ENCODE measurements around the gene ALKBH5. TPM values are rescaled to one million over a fixed set of nuclear protein-coding genes. Genes with fewer than 3 reads are reported as not detected.

Gene ALKBH5
- total and polyA plus RNA-seq, 2 experiments from 2014 or later = 32.2 to 117 TPM

DNA sequence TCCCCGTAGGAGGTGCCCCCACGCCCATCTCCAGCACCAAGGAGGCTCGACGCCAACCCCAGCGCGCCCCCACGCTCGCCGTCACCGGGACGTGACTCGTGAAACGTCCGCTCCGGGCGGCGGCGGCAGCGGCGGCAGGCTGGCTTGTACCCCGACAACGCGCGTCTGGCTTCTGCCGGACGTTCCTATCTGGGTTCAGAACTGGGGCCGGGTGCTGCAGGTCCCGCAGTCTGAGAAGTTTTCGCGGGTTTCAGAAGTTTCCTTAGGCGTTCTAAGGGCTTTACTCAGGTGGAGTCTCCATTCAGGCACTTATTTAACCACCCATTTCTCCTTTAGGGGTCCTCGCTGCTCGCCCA lies 672 bp upstream of the ALKBH5 start (continued):
- TF ChIP-seq, protein P1, sequence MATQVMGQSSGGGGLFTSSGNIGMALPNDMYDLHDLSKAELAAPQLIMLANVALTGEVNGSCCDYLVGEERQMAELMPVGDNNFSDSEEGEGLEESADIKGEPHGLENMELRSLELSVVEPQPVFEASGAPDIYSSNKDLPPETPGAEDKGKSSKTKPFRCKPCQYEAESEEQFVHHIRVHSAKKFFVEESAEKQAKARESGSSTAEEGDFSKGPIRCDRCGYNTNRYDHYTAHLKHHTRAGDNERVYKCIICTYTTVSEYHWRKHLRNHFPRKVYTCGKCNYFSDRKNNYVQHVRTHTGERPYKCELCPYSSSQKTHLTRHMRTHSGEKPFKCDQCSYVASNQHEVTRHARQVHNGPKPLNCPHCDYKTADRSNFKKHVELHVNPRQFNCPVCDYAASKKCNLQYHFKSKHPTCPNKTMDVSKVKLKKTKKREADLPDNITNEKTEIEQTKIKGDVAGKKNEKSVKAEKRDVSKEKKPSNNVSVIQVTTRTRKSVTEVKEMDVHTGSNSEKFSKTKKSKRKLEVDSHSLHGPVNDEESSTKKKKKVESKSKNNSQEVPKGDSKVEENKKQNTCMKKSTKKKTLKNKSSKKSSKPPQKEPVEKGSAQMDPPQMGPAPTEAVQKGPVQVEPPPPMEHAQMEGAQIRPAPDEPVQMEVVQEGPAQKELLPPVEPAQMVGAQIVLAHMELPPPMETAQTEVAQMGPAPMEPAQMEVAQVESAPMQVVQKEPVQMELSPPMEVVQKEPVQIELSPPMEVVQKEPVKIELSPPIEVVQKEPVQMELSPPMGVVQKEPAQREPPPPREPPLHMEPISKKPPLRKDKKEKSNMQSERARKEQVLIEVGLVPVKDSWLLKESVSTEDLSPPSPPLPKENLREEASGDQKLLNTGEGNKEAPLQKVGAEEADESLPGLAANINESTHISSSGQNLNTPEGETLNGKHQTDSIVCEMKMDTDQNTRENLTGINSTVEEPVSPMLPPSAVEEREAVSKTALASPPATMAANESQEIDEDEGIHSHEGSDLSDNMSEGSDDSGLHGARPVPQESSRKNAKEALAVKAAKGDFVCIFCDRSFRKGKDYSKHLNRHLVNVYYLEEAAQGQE (IDR thresholded peaks at IDR 0.05; ENCODE audit: unreplicated experiment) = no peak
- TF ChIP-seq NANOG (IDR thresholded peaks at IDR 0.05; ENCODE audit: borderline replicate concordance) = no peak
- no peak for TF ChIP-seq ZNF331 (CRISPR knock-in tag; IDR thresholded peaks at IDR 0.05; ENCODE audit: low read depth)
- TF ChIP-seq JUNB (IDR thresholded peaks at IDR 0.05; ENCODE audit: unreplicated experiment) = no peak

GRCh38 chr17:18184143-18185031 lies 759 bp downstream of the ALKBH5 start:
- peaks cover 47% of the 10 kb centered on the region for H4K20me1 ChIP-seq (replicated peaks; ENCODE audit: insufficient read depth)
- H2AFZ ChIP-seq = peak overlapping the region; percentile 14; the same call in 1 of the 2 replicates
- peak overlapping the region; percentile 100 for H3K4me2 ChIP-seq
- H3K4me3 Mint-ChIP-seq = peak overlapping the region; percentile 94
- no peaks in the 10 kb centered on the region for H3K9me2 ChIP-seq (ENCODE audit: insufficient read depth)
- H3K27me3 Mint-ChIP-seq (ENCODE audit: insufficient read depth, low read depth, poor library complexity) = peaks cover 12% of the 10 kb centered on the region
- H3K27ac Mint-ChIP-seq = peak overlapping the region; percentile 70; the same call in 1 of the 2 replicates
- DNase-seq (ENCODE audit: low spot score) (peak; percentile 70), ATAC-seq (peak; percentile 10)
- H3K4me3 ChIP-seq = peak overlapping the region; percentile 67
- no peaks in the 10 kb centered on the region for H3K27me3 ChIP-seq (ENCODE audit: insufficient read depth)
- peaks cover 52% of the 10 kb centered on the region for H3K79me2 ChIP-seq (replicated peaks; ENCODE audit: insufficient read depth)
- H3K9me3 Mint-ChIP-seq = no peaks in the 10 kb centered on the region
- peaks cover 31% of the 10 kb centered on the region for H3K36me3 Mint-ChIP-seq (ENCODE audit: low read depth)
- peaks cover 26% of the 10 kb centered on the region for H3K4me1 ChIP-seq (ENCODE audit: insufficient read depth)
- H3K4me1 Mint-ChIP-seq = peaks cover 39% of the 10 kb centered on the region
- H3F3A ChIP-seq (replicated peaks; ENCODE audit: low read depth) = peaks cover 22% of the 10 kb centered on the region
- H3K27ac ChIP-seq (ENCODE audit: low read depth) = no peak overlapping the region
- H3K36me3 ChIP-seq (ENCODE audit: insufficient read depth) = peaks cover 7% of the 10 kb centered on the region; the same call in 1 of the 2 replicates
- no peak for TF ChIP-seq EZH2 (IDR thresholded peaks at IDR 0.05; ENCODE audit: low read depth, unreplicated experiment)
- no peak for TF ChIP-seq ZNF462 (CRISPR knock-in tag; IDR thresholded peaks at IDR 0.05)
- TF ChIP-seq EZH2phosphoT487 (IDR thresholded peaks at IDR 0.05; ENCODE audit: unreplicated experiment) = no peak
- TF ChIP-seq CREB1 (CRISPR knock-in tag; IDR thresholded peaks at IDR 0.05; ENCODE audit: low read depth) = 0 out of 2 replicates have a peak, but pooled peaks have one; percentile 11
- TF ChIP-seq JUNB (IDR thresholded peaks at IDR 0.05; ENCODE audit: unreplicated experiment) = no peak
- TF ChIP-seq, protein P1 (IDR thresholded peaks at IDR 0.05; ENCODE audit: unreplicated experiment) = no peak

Measured in GM23338 (cell line).